C4-2B (cell line): ENCODE results near the gene CGAS.
"Not testable (repeated sequence)": the region's sequence is repeated elsewhere in the genome, so short reads cannot be mapped to it uniquely, and the experiment has no call there.

Experiments used
- H3K27ac ChIP-seq: fragments of 450-650 bp; 2 replicates; pipeline ENCODE4 v1.5.1; 2017
- ZFX ChIP-seq: fragments of 450-650 bp; IDR thresholded peaks from 2 replicates; pipeline ENCODE4 v1.6.1; 2017
- TF ChIP-seq, protein P1 (sequence below): fragments of 450-650 bp; conservative IDR thresholded peaks from 2 replicates; pipeline ENCODE4 v1.5.1; 2017; ENCODE audit warnings: mild to moderate bottlenecking

Gene CGAS

DNA sequence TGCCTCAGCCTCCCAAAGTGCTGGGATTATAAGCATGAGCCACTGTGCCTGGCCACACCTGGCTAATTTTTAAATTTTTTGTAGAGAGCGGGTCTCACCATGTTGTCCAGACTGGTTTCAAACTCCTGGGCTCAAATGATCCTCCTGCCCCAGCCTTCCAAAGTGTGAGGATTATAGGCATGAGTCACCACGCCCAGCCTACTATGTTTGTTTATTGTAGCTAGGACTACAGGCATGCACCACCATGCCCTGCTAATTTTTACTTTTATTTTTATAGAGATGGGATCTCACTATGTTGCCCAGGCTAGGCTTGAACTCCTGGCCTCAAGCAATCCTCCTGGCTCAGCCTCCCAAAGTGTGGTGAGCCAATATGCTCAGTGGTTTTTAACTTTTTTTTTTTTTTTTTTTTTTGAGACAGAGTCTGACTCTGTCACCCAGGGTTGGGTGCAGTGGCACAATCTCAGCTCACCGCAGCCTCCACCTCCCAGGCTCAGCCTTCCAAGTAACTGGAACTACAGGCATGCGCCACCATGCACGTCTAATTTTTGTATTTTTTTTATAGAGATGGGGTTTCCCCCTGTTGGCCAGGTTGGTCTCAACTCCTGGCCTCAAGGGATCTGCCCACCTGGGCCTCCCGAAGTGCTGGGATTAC is 69.5 kb downstream of the CGAS start:
- H3K27ac ChIP-seq: no peak overlapping the region
- no peak for TF ChIP-seq ZFX
- TF ChIP-seq, protein P1, sequence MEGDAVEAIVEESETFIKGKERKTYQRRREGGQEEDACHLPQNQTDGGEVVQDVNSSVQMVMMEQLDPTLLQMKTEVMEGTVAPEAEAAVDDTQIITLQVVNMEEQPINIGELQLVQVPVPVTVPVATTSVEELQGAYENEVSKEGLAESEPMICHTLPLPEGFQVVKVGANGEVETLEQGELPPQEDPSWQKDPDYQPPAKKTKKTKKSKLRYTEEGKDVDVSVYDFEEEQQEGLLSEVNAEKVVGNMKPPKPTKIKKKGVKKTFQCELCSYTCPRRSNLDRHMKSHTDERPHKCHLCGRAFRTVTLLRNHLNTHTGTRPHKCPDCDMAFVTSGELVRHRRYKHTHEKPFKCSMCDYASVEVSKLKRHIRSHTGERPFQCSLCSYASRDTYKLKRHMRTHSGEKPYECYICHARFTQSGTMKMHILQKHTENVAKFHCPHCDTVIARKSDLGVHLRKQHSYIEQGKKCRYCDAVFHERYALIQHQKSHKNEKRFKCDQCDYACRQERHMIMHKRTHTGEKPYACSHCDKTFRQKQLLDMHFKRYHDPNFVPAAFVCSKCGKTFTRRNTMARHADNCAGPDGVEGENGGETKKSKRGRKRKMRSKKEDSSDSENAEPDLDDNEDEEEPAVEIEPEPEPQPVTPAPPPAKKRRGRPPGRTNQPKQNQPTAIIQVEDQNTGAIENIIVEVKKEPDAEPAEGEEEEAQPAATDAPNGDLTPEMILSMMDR: no peak

DNA sequence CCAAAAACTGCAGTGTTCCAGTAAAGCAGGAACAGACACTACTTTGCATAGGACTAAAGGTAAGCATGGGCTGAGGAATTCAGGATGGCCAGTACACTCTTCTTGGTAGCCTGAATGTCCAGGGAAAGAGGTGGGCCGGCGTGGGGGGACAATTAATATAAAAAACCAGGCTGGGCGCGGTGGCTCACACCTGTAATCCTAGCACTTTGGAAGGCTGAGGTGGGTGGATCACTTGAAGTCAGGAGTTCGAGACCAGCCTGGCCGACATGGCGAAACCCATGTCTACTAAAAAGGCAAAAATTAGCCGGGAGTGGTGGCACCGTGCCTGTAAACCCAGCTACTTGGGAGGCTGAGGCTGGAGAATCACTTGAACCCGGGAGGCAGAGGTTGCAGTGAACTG is 70.6 kb downstream of the CGAS start:
- not testable (repeated sequence) for H3K27ac ChIP-seq

DNA sequence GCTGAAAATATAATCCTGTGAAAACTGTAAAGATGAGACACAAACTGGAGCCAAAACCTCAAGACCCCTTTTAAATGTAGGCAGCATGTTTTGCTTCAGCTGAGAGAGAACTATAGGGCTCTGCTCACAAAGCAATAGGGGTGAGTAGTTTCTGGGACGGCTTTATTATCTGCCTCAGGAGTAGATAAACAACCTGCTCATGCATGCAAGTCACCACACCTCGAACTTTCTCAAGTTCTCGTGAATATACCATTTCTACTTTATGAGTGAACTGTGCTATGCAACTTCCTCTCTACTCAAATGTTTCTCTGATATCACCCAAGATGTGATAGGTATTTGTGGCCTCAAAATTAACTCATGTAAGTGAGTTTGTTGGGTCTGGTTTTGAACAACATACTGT is 74.9 kb downstream of the CGAS start:
- no peak for TF ChIP-seq ZFX
- TF ChIP-seq, protein P1: no peak
- no peak overlapping the region for H3K27ac ChIP-seq

DNA sequence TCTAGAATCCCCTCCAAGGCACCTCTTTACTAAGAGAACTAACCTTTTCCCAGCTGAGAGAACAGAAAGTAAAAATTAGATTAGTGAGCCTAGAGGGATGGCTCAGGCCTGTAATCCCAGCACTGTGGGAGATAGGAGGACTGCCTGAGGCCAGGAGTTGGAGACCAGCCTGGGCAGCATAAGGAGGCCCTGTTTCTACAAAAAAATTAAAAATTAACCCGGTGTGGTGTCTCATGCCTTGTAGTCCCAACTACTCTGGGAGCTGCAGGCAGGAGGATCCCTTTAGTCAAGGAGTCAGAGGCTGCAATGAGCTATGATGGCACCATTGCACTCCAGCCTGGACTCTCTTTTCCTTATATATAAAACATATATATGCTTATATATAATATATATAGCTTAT is 76.9 kb downstream of the CGAS start:
- TF ChIP-seq ZFX: no peak
- TF ChIP-seq, protein P1: no peak
- H3K27ac ChIP-seq: no peak overlapping the region
